Middle frontal gyrus (tissue), 1 donor: Measurements from ENCODE around the gene CCDC33.
A peak's percentile ranks its signal among the peaks of the same experiment; 100 is the strongest.

Experiments used
- DNase-seq: peaks from one replicate; pipeline ENCODE4 v3.0.0-alpha.2; 2015; ENCODE audit warnings: low spot score; ENCODE audit errors: extremely low spot score

CCDC33 gene

DNA sequence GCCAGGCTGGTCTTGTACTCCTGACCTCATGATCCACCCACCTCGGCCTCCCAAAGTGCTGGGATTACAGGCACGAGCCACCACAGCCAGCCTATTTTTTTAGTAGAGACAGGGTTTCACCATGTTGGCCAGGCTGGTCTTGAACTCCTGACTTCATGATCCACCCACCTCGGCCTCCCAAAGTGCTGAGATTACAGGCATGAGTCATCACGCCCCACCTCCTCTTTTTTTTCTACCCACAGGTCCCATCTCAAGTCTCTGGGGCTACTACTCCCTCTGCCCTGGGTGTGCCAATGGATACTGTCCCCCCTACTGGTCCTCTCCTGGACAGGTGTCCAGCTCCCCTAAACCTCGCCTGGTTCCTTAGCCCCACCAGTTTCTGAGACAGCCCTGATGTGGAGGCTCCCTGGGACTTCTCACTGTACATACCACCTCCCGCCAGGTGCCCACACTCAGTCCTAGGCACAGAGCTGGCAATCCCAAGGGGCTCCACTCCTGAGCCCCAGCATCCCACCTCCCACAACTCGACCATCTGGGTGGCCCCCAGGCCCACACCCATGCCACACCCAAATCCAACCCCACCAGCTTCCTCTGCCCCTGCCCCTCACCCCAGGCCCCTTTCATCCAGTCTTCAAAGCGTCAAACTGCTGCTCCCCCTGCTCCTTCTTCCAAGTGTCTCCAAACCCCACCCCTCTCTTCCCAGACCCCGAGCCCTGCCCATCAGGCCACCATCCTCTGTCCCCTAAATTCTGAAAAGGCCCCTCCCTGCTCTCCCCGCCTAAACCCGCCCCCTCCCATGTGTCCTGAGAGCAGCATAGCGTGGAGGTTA lies 144.4 kb downstream of the CCDC33 start:
- no peak for DNase-seq

GRCh38 chr15:74381190-74381453 lies 145.0 kb downstream of the CCDC33 start:
- DNase-seq: no peak

DNA sequence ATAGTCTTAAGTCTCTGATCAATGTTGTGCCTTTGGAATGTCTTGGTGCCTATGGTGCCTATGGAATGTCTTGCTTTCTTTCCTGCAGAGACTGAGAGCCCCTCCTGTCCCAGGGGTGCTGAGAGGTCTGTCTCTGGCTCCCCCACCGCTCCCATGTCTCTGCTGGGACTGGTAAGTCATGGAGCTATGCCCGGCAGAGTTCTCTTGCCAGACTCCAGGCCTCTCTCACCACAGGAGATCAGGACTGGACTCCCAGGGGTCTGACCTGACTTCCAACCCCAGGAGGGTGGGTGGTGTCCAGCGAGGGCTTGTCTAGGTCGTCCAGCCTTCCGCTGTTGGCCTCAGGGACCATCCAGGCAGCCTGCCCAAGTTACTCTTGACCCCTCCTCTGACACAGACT lies 145.4 kb downstream of the CCDC33 start:
- no peak for DNase-seq

GRCh38 chr15:74382004-74382816 lies 146.1 kb downstream of the CCDC33 start:
- DNase-seq: peak; percentile 75

DNA sequence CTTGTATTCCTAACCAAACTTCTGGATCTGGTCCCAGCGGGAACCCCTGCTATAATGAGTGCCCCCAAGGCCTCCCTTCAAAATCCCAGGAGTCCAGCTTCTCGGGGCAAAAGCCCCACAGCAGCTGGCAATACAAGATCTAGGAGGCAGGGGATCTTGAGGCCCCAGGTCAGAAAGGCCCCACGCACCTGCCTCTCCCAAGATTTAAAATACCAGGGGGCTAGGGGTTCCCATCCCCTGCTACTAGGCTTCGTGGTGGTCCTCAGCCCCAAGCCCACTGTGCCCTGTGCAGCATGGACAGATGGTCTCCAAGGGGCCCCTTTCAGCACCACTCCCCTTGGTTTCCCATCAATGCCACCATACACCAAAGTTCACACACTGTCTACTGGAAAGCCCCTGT lies 147.2 kb downstream of the CCDC33 start:
- DNase-seq: no peak

DNA sequence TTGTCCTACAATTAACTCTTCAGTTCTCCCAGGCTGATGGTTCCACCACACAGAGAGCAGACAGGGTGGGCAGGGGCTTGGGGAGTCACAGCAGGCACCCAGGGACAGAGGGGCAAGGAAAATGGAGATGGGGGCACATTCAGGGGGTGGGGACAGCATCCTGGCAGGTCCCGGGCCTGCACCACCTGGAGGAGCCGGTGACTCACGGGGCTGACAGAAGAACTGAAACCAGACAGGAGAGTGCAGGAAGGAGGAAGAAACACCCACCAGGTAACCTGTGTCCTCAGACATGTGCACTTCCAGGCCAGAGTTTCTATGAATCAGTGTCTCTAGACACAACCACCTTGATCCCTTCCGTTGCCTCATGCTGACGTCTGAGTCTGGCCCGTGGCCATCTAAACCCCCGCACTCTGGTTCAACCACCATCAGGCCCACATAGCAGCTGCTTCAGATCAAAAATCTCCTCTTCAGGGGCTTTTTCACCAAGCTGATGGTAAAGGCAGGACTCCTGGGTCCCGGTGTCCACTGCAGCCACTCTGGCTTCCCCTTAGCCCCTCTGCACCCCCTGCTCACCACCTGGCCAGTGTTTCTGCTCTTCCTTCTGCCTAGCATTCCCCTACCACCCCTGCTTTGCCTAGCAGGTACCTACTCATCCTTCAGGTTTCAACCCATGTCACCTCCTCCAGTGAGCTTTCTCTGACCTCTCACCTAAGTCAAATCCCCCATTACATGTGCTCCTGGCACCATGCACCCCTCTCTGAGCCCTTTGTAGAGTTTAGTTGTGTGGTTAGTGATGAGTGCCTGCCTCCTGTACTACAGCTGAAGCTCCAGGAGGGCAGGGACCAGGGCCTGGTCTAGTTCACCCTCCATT lies 147.8 kb downstream of the CCDC33 start:
- no peak for DNase-seq

- no peak for DNase-seq
Measured at GRCh38 chr15:74384566-74384880, 148.4 kb downstream of the CCDC33 start.

GRCh38 chr15:74384881-74385643 lies 148.9 kb downstream of the CCDC33 start:
- DNase-seq: no peak

DNA sequence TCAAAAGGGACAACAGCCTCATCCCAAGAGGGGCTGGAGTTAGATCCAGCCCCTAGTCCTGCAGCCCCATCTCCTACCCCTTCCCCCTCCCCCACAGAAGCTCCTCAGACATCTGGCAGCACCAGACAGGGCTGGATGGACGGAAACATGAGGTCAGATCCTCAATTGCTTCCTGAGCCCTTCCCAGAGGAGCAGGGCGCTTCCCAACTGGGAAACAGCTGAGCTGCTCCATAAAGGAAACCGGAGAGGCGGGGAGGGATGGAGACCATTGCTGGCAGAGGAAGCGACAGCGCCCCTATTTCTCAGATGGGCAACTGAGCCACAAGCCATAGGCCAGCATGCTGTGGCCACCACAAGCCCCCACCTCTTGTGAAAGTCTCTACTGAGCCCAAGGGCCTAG lies 149.6 kb downstream of the CCDC33 start:
- no peak for DNase-seq
